IMR-90 (cell line): ENCODE data around the gene LMO1. TPM values are rescaled to one million over a fixed set of nuclear protein-coding genes. Genes with fewer than 3 reads are reported as not detected.

Experiments
- ATAC-seq: fragments of 200-7000 bp; cut with Tn5 transposase; 2 replicates; pipeline ENCODE4 v1.9.1; 2020; ENCODE audit warnings: low read depth, mild to moderate bottlenecking, moderate library complexity
- BruUV-seq: library from RNA; stranded (reverse); fragments of 400-500 nt; replicated peaks from 2 replicates; lab custom pipeline; 2021; lab: Mats Ljungman, UMichigan
- CTCF ChIA-PET: fragments of 300-600 bp; formaldehyde crosslinking; extraction: SDS; loops from one replicate; lab custom pipeline; 2021; ENCODE audit warnings: antibody characterized with exemption; lab: Yijun Ruan, JAX
- POLR2A ChIA-PET: fragments of 300-600 bp; sonication (Branson Sonifier 250); formaldehyde crosslinking; loops from one replicate; lab custom pipeline; 2022; ENCODE audit warnings: antibody characterized with exemption; ENCODE audit not compliant: unreplicated experiment; lab: Charles Lee
- DNase-seq: peaks from one replicate; pipeline ENCODE4 v3.0.0; 2013
- H2AFZ ChIP-seq: replicated peaks from 2 replicates; pipeline ENCODE3; 2013; ENCODE audit warnings: low read length, mild to moderate bottlenecking; ENCODE audit not compliant: poor library complexity
- H2AK5ac ChIP-seq: 2 replicates; pipeline ENCODE4 v1.6.1; 2013; ENCODE audit warnings: low read depth, low read length, inconsistent platforms
- H2AK9ac ChIP-seq: replicated peaks from 2 replicates; pipeline ENCODE3; 2013; ENCODE audit warnings: mild to moderate bottlenecking, low read depth, low read length, moderate library complexity; ENCODE audit not compliant: poor library complexity
- H2BK120ac ChIP-seq: 2 replicates; pipeline ENCODE4 v1.6.1; 2013; ENCODE audit warnings: low read depth, low read length, inconsistent platforms
- H2BK15ac ChIP-seq: 3 replicates; pipeline ENCODE4 v1.6.1; 2013; ENCODE audit warnings: low read depth, low read length, inconsistent platforms
- H2BK20ac ChIP-seq: 2 replicates; pipeline ENCODE4 v1.6.1; 2013; ENCODE audit warnings: low read depth, mild to moderate bottlenecking, inconsistent platforms, low read length, moderate library complexity
- H2BK5ac ChIP-seq: 2 replicates; pipeline ENCODE4 v1.6.1; 2013; ENCODE audit warnings: mild to moderate bottlenecking, low read depth, low read length, inconsistent platforms; ENCODE audit not compliant: poor library complexity, severe bottlenecking
- H3K14ac ChIP-seq: replicated peaks from 2 replicates; pipeline ENCODE4 v1.6.1; 2013; ENCODE audit warnings: low read depth, low read length, inconsistent platforms
- H3K18ac ChIP-seq: 2 replicates; pipeline ENCODE4 v1.6.1; 2013; ENCODE audit warnings: low read depth, low read length, control low read depth
- H3K23ac ChIP-seq: 2 replicates; pipeline ENCODE4 v1.6.1; 2013; ENCODE audit warnings: low read depth, low read length, inconsistent platforms
- H3K27ac ChIP-seq: 2 replicates; pipeline ENCODE4 v1.5.1; 2013; ENCODE audit warnings: mild to moderate bottlenecking, control low read depth, low read length; ENCODE audit not compliant: insufficient read depth
- H3K27me3 ChIP-seq: 2 replicates; pipeline ENCODE4 v1.6.1; 2013; ENCODE audit warnings: low read length; ENCODE audit not compliant: control insufficient read depth, insufficient read depth
- H3K36me3 ChIP-seq: 2 replicates; pipeline ENCODE4 v1.6.1; 2013; ENCODE audit warnings: low read length, mixed read lengths; ENCODE audit not compliant: control insufficient read depth, insufficient read depth
- H3K4ac ChIP-seq: 2 replicates; pipeline ENCODE4 v1.6.1; 2013; ENCODE audit warnings: low read depth, low read length, inconsistent platforms
- H3K4me1 ChIP-seq: 2 replicates; pipeline ENCODE4 v1.6.1; 2013; ENCODE audit warnings: low read length, mixed read lengths; ENCODE audit not compliant: control insufficient read depth, insufficient read depth
- H3K4me2 ChIP-seq: 2 replicates; pipeline ENCODE4 v1.6.1; 2013; ENCODE audit warnings: low read depth, mild to moderate bottlenecking, control low read depth, low read length, moderate library complexity
- H3K4me3 ChIP-seq: 2 replicates; pipeline ENCODE4 v1.5.1; 2013; ENCODE audit warnings: low read depth, mild to moderate bottlenecking, control low read depth, low read length, moderate library complexity; ENCODE audit not compliant: insufficient read depth
- H3K56ac ChIP-seq: 2 replicates; pipeline ENCODE4 v1.6.1; 2013; ENCODE audit warnings: low read length, inconsistent platforms; ENCODE audit not compliant: insufficient read depth; ENCODE audit errors: extremely low read depth
- H3K79me1 ChIP-seq, 2 experiments: 2 replicates each; pipeline ENCODE4 v1.6.1; 2013; ENCODE audit warnings: low read length in 2 of 2, inconsistent platforms in 1 of 2, low read depth in 1 of 2
- H3K9ac ChIP-seq: 2 replicates; pipeline ENCODE4 v1.6.1; 2013; ENCODE audit warnings: low read depth, low read length, control low read depth
- H3K9me1 ChIP-seq: 2 replicates; pipeline ENCODE4 v1.6.1; 2013; ENCODE audit warnings: low read length, inconsistent platforms; ENCODE audit not compliant: insufficient read depth
- H3K9me3 ChIP-seq: 2 replicates; pipeline ENCODE4 v1.6.1; 2013; ENCODE audit warnings: low read length; ENCODE audit not compliant: control insufficient read depth, insufficient read depth
- H4K20me1 ChIP-seq: 2 replicates; pipeline ENCODE4 v1.6.1; 2013; ENCODE audit warnings: low read length, inconsistent platforms; ENCODE audit not compliant: insufficient read depth
- H4K5ac ChIP-seq: 2 replicates; pipeline ENCODE4 v1.6.1; 2013; ENCODE audit warnings: mild to moderate bottlenecking, low read depth, low read length, control low read depth
- H4K8ac ChIP-seq, 2 experiments: 2 replicates each; pipeline ENCODE4 v1.6.1; 2013; ENCODE audit warnings: low read depth in 2 of 2, low read length in 2 of 2, control low read depth in 1 of 2, inconsistent platforms in 1 of 2
- H4K91ac ChIP-seq: 2 replicates; pipeline ENCODE4 v1.6.1; 2013; ENCODE audit warnings: low read depth, low read length, inconsistent platforms; ENCODE audit not compliant: insufficient read depth
- BHLHE40 ChIP-seq: fragments of 150-350 bp; IDR thresholded peaks from 2 replicates; pipeline ENCODE4 v1.6.1; 2016; ENCODE audit warnings: mild to moderate bottlenecking, low read depth, low read length
- CHD1 ChIP-seq: IDR thresholded peaks from 2 replicates; pipeline ENCODE4 v1.6.1; 2012; ENCODE audit warnings: low read depth, low read length, improper control_type of control experiment
- MAFK ChIP-seq: IDR thresholded peaks from 2 replicates; pipeline ENCODE4 v1.6.1; 2012; ENCODE audit warnings: low read depth, low read length, improper control_type of control experiment
- MAZ ChIP-seq: IDR thresholded peaks from 2 replicates; pipeline ENCODE4 v1.6.1; 2012; ENCODE audit warnings: low read depth, mild to moderate bottlenecking, low read length, improper control_type of control experiment, moderate library complexity, borderline replicate concordance
- NFE2L2 ChIP-seq: fragments of 150-350 bp; IDR thresholded peaks from 2 replicates; pipeline ENCODE4 v1.6.1; 2016; ENCODE audit warnings: low read depth, mild to moderate bottlenecking, low read length
- POLR2A ChIP-seq: IDR thresholded peaks from 2 replicates; pipeline ENCODE4 v1.6.1; 2012; ENCODE audit warnings: mild to moderate bottlenecking, low read depth, low read length
- RAD21 ChIP-seq: IDR thresholded peaks from 2 replicates; pipeline ENCODE4 v1.6.1; 2012; ENCODE audit warnings: low read length, improper control_type of control experiment
- RCOR1 ChIP-seq: IDR thresholded peaks from 2 replicates; pipeline ENCODE4 v1.6.1; 2012; ENCODE audit warnings: mild to moderate bottlenecking, low read length, improper control_type of control experiment; ENCODE audit not compliant: insufficient replicate concordance
- RFX5 ChIP-seq: IDR thresholded peaks from 2 replicates; pipeline ENCODE4 v1.8.0; 2012; ENCODE audit warnings: low read depth, mild to moderate bottlenecking, low read length, moderate library complexity
- SMC3 ChIP-seq: fragments of 150-350 bp; IDR thresholded peaks from 2 replicates; pipeline ENCODE4 v1.6.1; 2016; ENCODE audit warnings: low read depth, mild to moderate bottlenecking, antibody characterized with exemption, low read length, moderate library complexity
- WGBS, 2 experiments: methylation state at CpG; one replicate each; pipeline versions ENCODE4 v1.1.5 to v1.1.7; 2013; ENCODE audit warnings: missing lambda C conversion rate in 2 of 2; ENCODE audit not compliant: insufficient read length in 1 of 2; ENCODE audit errors: extremely low coverage in 2 of 2; 5-methylcytosine and 5-hydroxymethylcytosine counted together
- dilution Hi-C: fragments of 300-500 bp; cut with HindIII; formaldehyde crosslinking; loops from one replicate; pipeline ENCODE4 v1.14.3; 2018; ENCODE audit warnings: low sequenced_read_pairs; ENCODE audit not compliant: unreplicated experiment
- in situ Hi-C: fragments of 300-500 bp; cut with MboI; formaldehyde crosslinking; loops from 3 replicates; pipeline ENCODE4 v1.14.3; 2019; ENCODE audit warnings: low sequenced_read_pairs, inconsistent platforms, mixed read lengths
- intact Hi-C: fragments of 100-400 bp; cut with micrococcal nuclease; formaldehyde crosslinking; loops from 2 replicates; pipeline ENCODE4 v1.10.0; 2022
- polyA plus RNA-seq, 3 experiments: library from polyadenylated mRNA; depleted of rRNA; stranded (reverse); fragments of >200 nt; gene quantifications; 2 replicates each; pipeline ENCODE4 v1.2.3, GENCODE V29; 2012; ENCODE audit warnings: low replicate concordance in 1 of 3
- total RNA-seq: library from RNA; depleted of rRNA; stranded (reverse); fragments of >200 nt; gene quantifications from 2 replicates; pipeline ENCODE4 v1.2.3, GENCODE V29; 2012
- TF ChIP-seq, protein P1 (sequence below): fragments of 150-350 bp; IDR thresholded peaks from 2 replicates; pipeline ENCODE4 v1.6.1; 2017; ENCODE audit warnings: mild to moderate bottlenecking, antibody characterized with exemption, low read length, low read depth

Gene LMO1
- total and polyA plus RNA-seq, 2 of the 4 experiments (the other 2 are of a cell fraction), result not detected

- 83% methylated on average over 1 of the region's 5 CpGs; no CpG with 5 or more reads in 1 of the 2 experiments for WGBS, 2 experiments
- no peak for DNase-seq
- no TSS peak for BruUV-seq
- H3K56ac ChIP-seq, result no peak overlapping the region
- ChIA-PET POLR2A (no interaction called here), CTCF (no interaction called here)
- H3K4ac ChIP-seq, result no peak overlapping the region
- H2AK5ac ChIP-seq, result no peak overlapping the region
- H4K91ac ChIP-seq, result no peak overlapping the region
- H3K27ac ChIP-seq, result no peak overlapping the region
- ATAC-seq, result no peak
- dilution Hi-C loops (no loop called here), in situ Hi-C loops (loop anchor here (25.0 kb wide), 2 partner anchors 730 to 880 kb away; partner anchors contain the start of gene TMEM9B), intact Hi-C loops (no loop called here)
- TF ChIP-seq MAZ (no peak), CHD1 (no peak), RAD21 (no peak), MAFK (no peak), BHLHE40 (no peak), RCOR1 (no peak), SMC3 (no peak), RFX5 (no peak), POLR2A (no peak), NFE2L2 (no peak)
- TF ChIP-seq, protein P1, sequence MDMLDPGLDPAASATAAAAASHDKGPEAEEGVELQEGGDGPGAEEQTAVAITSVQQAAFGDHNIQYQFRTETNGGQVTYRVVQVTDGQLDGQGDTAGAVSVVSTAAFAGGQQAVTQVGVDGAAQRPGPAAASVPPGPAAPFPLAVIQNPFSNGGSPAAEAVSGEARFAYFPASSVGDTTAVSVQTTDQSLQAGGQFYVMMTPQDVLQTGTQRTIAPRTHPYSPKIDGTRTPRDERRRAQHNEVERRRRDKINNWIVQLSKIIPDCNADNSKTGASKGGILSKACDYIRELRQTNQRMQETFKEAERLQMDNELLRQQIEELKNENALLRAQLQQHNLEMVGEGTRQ, result no peak
- H3K9ac ChIP-seq, result no peak overlapping the region
- no peaks in the 10 kb centered on the region for H3K9me3 ChIP-seq
- no peaks in the 10 kb centered on the region for H3K36me3 ChIP-seq
- H3K23ac ChIP-seq, result no peak overlapping the region
- H3K4me1 ChIP-seq, result no peaks in the 10 kb centered on the region; the same call in 1 of the 2 replicates
- no peak overlapping the region for H2BK120ac ChIP-seq
- H3K79me1 ChIP-seq, result no peaks in the 10 kb centered on the region
- H2BK20ac ChIP-seq, result no peak overlapping the region
- no peak overlapping the region for H3K4me3 ChIP-seq
- H3K27me3 ChIP-seq, result peaks cover 15% of the 10 kb centered on the region
- no peak overlapping the region for H3K14ac ChIP-seq
- H3K9me1 ChIP-seq, result no peaks in the 10 kb centered on the region
- no peak overlapping the region for H3K18ac ChIP-seq
- no peak overlapping the region for H4K5ac ChIP-seq
- H4K8ac ChIP-seq, result no peak overlapping the region
- no peak overlapping the region for H2BK5ac ChIP-seq
- no peak overlapping the region for H3K4me2 ChIP-seq
- H2AK9ac ChIP-seq, result no peak overlapping the region
- no peaks in the 10 kb centered on the region for H4K20me1 ChIP-seq
- no peak overlapping the region for H2AFZ ChIP-seq
- H2BK15ac ChIP-seq, result no peak overlapping the region
These were observed 31.7 kb downstream of the LMO1 start for GRCh38 chr11:8231979-8232378.
